GM12878 (cell line): ENCODE results near the gene TRAF3. TPM values are rescaled to one million over a fixed set of nuclear protein-coding genes. Genes with fewer than 3 reads are reported as not detected.

ENCODE experiments used
- BHLHE40 ChIP-seq, 2 experiments: fragments of 450-650 bp in 1 of 2; IDR thresholded peaks; 2 replicates each; pipeline ENCODE4 v1.6.1; 2011 to 2017; ENCODE audit warnings: low read depth in 2 of 2, borderline replicate concordance in 1 of 2, improper control_type of control experiment in 1 of 2, low read length in 1 of 2, mild to moderate bottlenecking in 1 of 2
- CHD4 ChIP-seq: fragments of 200-600 bp; sonication (generic); IDR thresholded peaks from 2 replicates; pipeline ENCODE4 v1.6.1; 2016; ENCODE audit warnings: mild to moderate bottlenecking
- CREM ChIP-seq: IDR thresholded peaks from 2 replicates; pipeline ENCODE4 v1.6.1; 2014; ENCODE audit warnings: antibody characterized with exemption, low read depth
- EP300 ChIP-seq, 2 experiments: fragments of 150-350 bp in 1 of 2; IDR thresholded peaks; 2 replicates each; pipeline ENCODE4 v1.6.1; 2011 to 2012; ENCODE audit warnings: low read depth in 2 of 2, low read length in 2 of 2, borderline replicate concordance in 1 of 2, improper control_type of control experiment in 1 of 2, inconsistent platforms in 1 of 2; ENCODE audit not compliant: control insufficient read depth in 1 of 2
- ESRRA ChIP-seq: IDR thresholded peaks from 2 replicates; pipeline ENCODE4 v1.6.1; 2012; ENCODE audit warnings: mild to moderate bottlenecking, low read length, improper control_type of control experiment
- KLF5 ChIP-seq: fragments of 450-650 bp; IDR thresholded peaks from 2 replicates; pipeline ENCODE4 v1.6.1; 2014; ENCODE audit warnings: mild to moderate bottlenecking; ENCODE audit not compliant: partially characterized antibody
- LARP7 ChIP-seq: fragments of 450-650 bp; IDR thresholded peaks from 2 replicates; pipeline ENCODE4 v1.6.1; 2017; ENCODE audit warnings: mild to moderate bottlenecking
- NRF1 ChIP-seq: conservative IDR thresholded peaks from 2 replicates; pipeline ENCODE4 v1.6.1; 2011; ENCODE audit warnings: mild to moderate bottlenecking, low read depth, low read length, improper control_type of control experiment
- PAX5 ChIP-seq: IDR thresholded peaks from 2 replicates; pipeline ENCODE4 v1.6.1; 2011; ENCODE audit warnings: low read depth, low read length, borderline replicate concordance
- PML ChIP-seq: IDR thresholded peaks from 2 replicates; pipeline ENCODE4 v1.6.1; 2012; ENCODE audit warnings: low read length, inconsistent platforms
- RELA ChIP-seq: fragments of 450-650 bp; IDR thresholded peaks from 2 replicates; pipeline ENCODE4 v1.8.0; 2014; ENCODE audit warnings: borderline replicate concordance; ENCODE audit not compliant: partially characterized antibody
- STAT1 ChIP-seq: fragments of 450-650 bp; conservative IDR thresholded peaks from 2 replicates; pipeline ENCODE4 v1.6.1; 2014; ENCODE audit warnings: antibody characterized with exemption, mild to moderate bottlenecking
- WRNIP1 ChIP-seq: IDR thresholded peaks from 2 replicates; pipeline ENCODE4 v1.6.1; 2011; ENCODE audit warnings: low read depth, low read length, improper control_type of control experiment, borderline replicate concordance
- ZBED1 ChIP-seq: IDR thresholded peaks from 2 replicates; pipeline ENCODE4 v1.6.1; 2016; ENCODE audit warnings: borderline replicate concordance
- ZNF217 ChIP-seq: fragments of 450-650 bp; IDR thresholded peaks from 2 replicates; pipeline ENCODE4 v1.6.1; 2017; ENCODE audit warnings: antibody characterized with exemption, mild to moderate bottlenecking
- polyA plus RNA-seq, 11 experiments: library from polyadenylated mRNA; depleted of rRNA in 4 of 11; unstranded in 6 of 11; stranded (reverse) in 5 of 11; fragments of >200 nt; fragmentation: Nextera tagmentation in 4 of 11; fragmentation: Illumina TruSeq in 1 of 11; extraction: Ambion mirVana in 4 of 11; extraction: Trizol in 1 of 11; gene quantifications; 1 replicate in 1 of 11; 2 replicates in 10 of 11; pipeline versions ENCODE4 v1.2.1 to v1.2.3, GENCODE V29; 2011 to 2016; ENCODE audit warnings: inconsistent platforms in 2 of 11, missing spikeins in 2 of 11, low read depth in 1 of 11
- total RNA-seq, 4 experiments: library from RNA; depleted of rRNA in 3 of 4; stranded (reverse); fragments of >200 nt in 3 of 4; fragmentation: Illumina TruSeq in 1 of 4; extraction: Trizol in 1 of 4; gene quantifications; 2 replicates each; pipeline versions ENCODE4 v1.2.1 to v1.2.3, GENCODE V29; 2013 to 2021
- TF ChIP-seq, protein P1 (sequence below): IDR thresholded peaks from 2 replicates; pipeline ENCODE4 v1.6.1; 2011; ENCODE audit warnings: borderline replicate concordance, low read depth, mild to moderate bottlenecking, moderate library complexity, mixed read lengths, low read length; ENCODE audit not compliant: insufficient read depth; ENCODE audit errors: extremely low read length
- TF ChIP-seq, protein P2 (sequence below): fragments of 150-350 bp; IDR thresholded peaks from 2 replicates; pipeline ENCODE4 v1.6.1; 2014; ENCODE audit warnings: mild to moderate bottlenecking, low read depth, low read length
- TF ChIP-seq, protein P3 (sequence below): fragments of 450-650 bp; IDR thresholded peaks from 2 replicates; pipeline ENCODE4 v1.6.1; 2016; ENCODE audit warnings: mild to moderate bottlenecking
- TF ChIP-seq, protein P4 (sequence below): IDR thresholded peaks from 2 replicates; pipeline ENCODE4 v1.6.1; 2011; ENCODE audit warnings: borderline replicate concordance, low read depth, mild to moderate bottlenecking, moderate library complexity, low read length; ENCODE audit not compliant: insufficient read depth, poor library complexity, severe bottlenecking
- TF ChIP-seq, protein P5 (sequence below): fragments of 450-650 bp; conservative IDR thresholded peaks from 2 replicates; pipeline ENCODE4 v1.6.1; 2017; ENCODE audit warnings: mild to moderate bottlenecking, moderate library complexity

TRAF3 gene
- total and polyA plus RNA-seq, 10 of the 15 experiments (the other 5 are each of a cell fraction or from before 2014, with no cell fraction given): 3.0 to 70.1 (median 36.5) TPM

DNA sequence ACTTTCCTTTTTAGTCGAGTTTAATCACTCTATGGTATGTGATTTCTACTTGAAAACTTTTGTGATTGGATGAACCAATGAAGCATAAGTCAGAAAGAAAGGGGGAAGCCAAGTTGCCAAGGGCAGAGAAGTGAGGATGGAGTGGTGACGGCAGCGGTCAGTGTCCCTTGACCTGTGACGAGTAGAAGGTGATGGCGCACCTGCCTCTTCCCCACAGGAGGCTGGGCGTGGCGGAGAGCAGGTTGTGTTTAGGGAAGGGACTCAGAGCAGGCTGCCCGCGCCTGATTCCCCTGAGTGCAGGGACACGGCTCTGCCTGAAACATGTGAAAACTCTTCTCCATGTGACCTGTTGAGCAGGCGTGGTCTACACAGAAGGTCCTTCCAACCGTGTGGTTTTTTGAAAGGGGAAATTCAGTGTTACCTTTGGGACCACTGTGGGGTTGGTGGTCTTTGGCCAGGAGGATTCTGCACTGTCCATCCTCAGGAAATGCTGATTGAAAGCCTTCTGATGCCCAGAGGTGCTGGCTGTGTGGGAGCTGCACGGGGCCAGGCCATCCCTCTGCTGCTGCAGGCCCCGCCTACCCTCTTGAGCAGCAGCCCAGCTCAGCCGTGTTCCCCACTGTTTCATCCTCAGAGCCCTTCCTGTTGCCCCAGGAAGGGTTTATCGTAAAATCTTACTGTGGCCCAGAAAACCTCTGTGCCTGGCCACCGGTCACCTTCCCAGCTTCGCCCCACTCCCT lies 121.7 kb downstream of the TRAF3 start (continued):
- TF ChIP-seq, protein P1, sequence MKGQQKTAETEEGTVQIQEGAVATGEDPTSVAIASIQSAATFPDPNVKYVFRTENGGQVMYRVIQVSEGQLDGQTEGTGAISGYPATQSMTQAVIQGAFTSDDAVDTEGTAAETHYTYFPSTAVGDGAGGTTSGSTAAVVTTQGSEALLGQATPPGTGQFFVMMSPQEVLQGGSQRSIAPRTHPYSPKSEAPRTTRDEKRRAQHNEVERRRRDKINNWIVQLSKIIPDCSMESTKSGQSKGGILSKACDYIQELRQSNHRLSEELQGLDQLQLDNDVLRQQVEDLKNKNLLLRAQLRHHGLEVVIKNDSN: peak; percentile 59
- TF ChIP-seq CREM (peak; percentile 15; the same call in 1 of the 2 replicates), EP300 (IDR thresholded peaks at IDR 0.05; ENCODE audit: borderline replicate concordance in 1 of 2, control insufficient read depth in 1 of 2, low read depth in 2 of 2, low read length in 2 of 2) (0 out of 4 replicates have a peak, but pooled peaks of 1 of the 2 experiments have one; percentile 6), WRNIP1 (no peak), KLF5 (no peak), PAX5 (no peak), ESRRA (no peak), LARP7 (no peak), STAT1 (no peak), BHLHE40 (IDR thresholded peaks at IDR 0.05; ENCODE audit: borderline replicate concordance in 1 of 2, low read depth in 2 of 2, low read length in 1 of 2) (peak; percentile 40 to 50; a peak in 3 of 4 replicates), ZNF217 (no peak), PML (no peak; the same call in 1 of the 2 replicates), RELA (no peak), CHD4 (no peak), ZBED1 (no peak), NRF1 (no peak)
- TF ChIP-seq, protein P2, sequence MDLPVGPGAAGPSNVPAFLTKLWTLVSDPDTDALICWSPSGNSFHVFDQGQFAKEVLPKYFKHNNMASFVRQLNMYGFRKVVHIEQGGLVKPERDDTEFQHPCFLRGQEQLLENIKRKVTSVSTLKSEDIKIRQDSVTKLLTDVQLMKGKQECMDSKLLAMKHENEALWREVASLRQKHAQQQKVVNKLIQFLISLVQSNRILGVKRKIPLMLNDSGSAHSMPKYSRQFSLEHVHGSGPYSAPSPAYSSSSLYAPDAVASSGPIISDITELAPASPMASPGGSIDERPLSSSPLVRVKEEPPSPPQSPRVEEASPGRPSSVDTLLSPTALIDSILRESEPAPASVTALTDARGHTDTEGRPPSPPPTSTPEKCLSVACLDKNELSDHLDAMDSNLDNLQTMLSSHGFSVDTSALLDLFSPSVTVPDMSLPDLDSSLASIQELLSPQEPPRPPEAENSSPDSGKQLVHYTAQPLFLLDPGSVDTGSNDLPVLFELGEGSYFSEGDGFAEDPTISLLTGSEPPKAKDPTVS: no peak
- TF ChIP-seq, protein P3, sequence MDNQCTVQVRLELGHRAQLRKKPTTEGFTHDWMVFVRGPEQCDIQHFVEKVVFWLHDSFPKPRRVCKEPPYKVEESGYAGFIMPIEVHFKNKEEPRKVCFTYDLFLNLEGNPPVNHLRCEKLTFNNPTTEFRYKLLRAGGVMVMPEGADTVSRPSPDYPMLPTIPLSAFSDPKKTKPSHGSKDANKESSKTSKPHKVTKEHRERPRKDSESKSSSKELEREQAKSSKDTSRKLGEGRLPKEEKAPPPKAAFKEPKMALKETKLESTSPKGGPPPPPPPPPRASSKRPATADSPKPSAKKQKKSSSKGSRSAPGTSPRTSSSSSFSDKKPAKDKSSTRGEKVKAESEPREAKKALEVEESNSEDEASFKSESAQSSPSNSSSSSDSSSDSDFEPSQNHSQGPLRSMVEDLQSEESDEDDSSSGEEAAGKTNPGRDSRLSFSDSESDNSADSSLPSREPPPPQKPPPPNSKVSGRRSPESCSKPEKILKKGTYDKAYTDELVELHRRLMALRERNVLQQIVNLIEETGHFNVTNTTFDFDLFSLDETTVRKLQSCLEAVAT: no peak
- TF ChIP-seq, protein P4, sequence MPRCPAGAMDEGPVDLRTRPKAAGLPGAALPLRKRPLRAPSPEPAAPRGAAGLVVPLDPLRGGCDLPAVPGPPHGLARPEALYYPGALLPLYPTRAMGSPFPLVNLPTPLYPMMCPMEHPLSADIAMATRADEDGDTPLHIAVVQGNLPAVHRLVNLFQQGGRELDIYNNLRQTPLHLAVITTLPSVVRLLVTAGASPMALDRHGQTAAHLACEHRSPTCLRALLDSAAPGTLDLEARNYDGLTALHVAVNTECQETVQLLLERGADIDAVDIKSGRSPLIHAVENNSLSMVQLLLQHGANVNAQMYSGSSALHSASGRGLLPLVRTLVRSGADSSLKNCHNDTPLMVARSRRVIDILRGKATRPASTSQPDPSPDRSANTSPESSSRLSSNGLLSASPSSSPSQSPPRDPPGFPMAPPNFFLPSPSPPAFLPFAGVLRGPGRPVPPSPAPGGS: no peak
- TF ChIP-seq, protein P5, sequence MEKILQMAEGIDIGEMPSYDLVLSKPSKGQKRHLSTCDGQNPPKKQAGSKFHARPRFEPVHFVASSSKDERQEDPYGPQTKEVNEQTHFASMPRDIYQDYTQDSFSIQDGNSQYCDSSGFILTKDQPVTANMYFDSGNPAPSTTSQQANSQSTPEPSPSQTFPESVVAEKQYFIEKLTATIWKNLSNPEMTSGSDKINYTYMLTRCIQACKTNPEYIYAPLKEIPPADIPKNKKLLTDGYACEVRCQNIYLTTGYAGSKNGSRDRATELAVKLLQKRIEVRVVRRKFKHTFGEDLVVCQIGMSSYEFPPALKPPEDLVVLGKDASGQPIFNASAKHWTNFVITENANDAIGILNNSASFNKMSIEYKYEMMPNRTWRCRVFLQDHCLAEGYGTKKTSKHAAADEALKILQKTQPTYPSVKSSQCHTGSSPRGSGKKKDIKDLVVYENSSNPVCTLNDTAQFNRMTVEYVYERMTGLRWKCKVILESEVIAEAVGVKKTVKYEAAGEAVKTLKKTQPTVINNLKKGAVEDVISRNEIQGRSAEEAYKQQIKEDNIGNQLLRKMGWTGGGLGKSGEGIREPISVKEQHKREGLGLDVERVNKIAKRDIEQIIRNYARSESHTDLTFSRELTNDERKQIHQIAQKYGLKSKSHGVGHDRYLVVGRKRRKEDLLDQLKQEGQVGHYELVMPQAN: no peak
